Large intestine (tissue), 3 donors: ENCODE measurements around the gene NRF1. TPM values are rescaled to one million over a fixed set of nuclear protein-coding genes. Genes with fewer than 3 reads are reported as not detected.

Experiments used
- DNase-seq, 2 donors: peaks; one replicate each; pipeline versions ENCODE4 v3.0.0 to v3.0.0-alpha.2; 2013
- H3K27ac ChIP-seq: one replicate; pipeline ENCODE4 v1.5.1; 2013; ENCODE audit warnings: low read length
- H3K27me3 ChIP-seq: 2 replicates; pipeline ENCODE4 v1.6.1; 2013; ENCODE audit warnings: low read length; ENCODE audit not compliant: control insufficient read depth, insufficient read depth
- H3K36me3 ChIP-seq: 2 replicates; pipeline ENCODE4 v1.6.1; 2013; ENCODE audit warnings: low read length; ENCODE audit not compliant: control insufficient read depth, insufficient read depth
- H3K4me1 ChIP-seq: one replicate; pipeline ENCODE4 v1.6.1; 2013; ENCODE audit warnings: low read length; ENCODE audit not compliant: control insufficient read depth, insufficient read depth
- H3K4me3 ChIP-seq: one replicate; pipeline ENCODE4 v1.5.1; 2013; ENCODE audit warnings: low read length
- H3K9me3 ChIP-seq: one replicate; pipeline ENCODE4 v1.6.1; 2013; ENCODE audit warnings: mild to moderate bottlenecking, low read depth, low read length, moderate library complexity; ENCODE audit not compliant: control insufficient read depth
- WGBS: methylation state at CpG from one replicate; pipeline ENCODE4 v1.1.5; 2013; ENCODE audit warnings: low lambda C conversion rate; ENCODE audit not compliant: insufficient coverage; 5-methylcytosine and 5-hydroxymethylcytosine counted together
- polyA plus RNA-seq: library from polyadenylated mRNA; unstranded; fragments of 120-200 nt; gene quantifications from one replicate; pipeline ENCODE4 v1.2.1, GENCODE V29; 2013

Gene NRF1
- polyA plus RNA-seq, 1 donor = 17.4 TPM

DNA sequence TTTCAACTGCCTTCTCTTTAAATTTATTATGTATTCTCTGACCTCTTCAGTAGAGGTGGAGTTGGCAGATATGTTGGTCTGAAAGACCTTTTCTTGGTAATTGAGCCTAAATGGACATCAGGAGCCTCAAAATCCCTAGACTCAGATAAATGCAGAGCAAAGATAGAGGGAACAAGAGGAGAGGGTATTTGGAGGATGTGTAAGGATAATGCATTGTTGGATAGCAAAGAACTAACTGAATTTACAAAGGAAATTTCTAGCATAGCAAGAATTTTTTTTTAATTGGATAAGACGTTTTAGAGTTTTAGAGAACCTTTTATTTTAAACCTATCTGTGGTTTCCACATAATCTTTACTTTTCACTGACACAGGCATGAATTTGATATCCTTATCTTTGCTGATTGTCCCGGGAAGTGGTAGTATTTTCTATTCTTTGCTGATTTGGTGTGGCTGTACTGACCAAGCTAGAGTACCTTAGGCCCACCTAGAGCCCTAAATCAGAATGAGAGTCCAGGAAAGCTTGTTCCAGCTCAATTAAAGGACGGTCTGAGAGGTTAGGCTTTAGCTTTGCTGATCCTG lies 91.3 kb downstream of the NRF1 start:
- Histone ChIP-seq H3K27me3 (no peaks in the 10 kb centered on the region), H3K36me3 (peaks cover 12% of the 10 kb centered on the region), H3K27ac (no peak overlapping the region), H3K4me1 (no peaks in the 10 kb centered on the region), H3K9me3 (no peaks in the 10 kb centered on the region), H3K4me3 (no peak overlapping the region)
- no peak for DNase-seq
- WGBS = 88% methylated on average over 1 of the region's 3 CpGs

DNA sequence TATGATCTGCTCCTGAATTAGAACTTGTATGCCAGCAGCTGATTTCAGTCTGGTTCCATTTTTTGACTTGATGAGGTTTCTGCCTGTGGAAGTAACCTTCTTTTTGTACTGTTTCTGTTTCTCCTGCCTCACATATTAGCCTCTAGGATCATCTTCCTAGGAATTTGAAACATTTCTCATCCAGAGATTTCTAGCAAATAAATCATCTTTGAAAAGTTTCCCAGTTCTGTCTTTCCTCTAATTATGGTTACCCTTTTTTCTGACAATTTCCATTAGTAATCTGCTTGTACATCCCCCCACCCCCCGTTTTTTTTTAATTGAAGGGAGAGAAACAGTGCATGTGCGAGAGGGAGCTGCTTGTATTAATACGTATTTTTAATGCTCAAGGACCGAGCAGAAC lies 92.2 kb downstream of the NRF1 start:
- Histone ChIP-seq H3K4me1 (no peaks in the 10 kb centered on the region), H3K4me3 (no peak overlapping the region), H3K27ac (no peak overlapping the region), H3K36me3 (peaks cover 12% of the 10 kb centered on the region), H3K9me3 (no peaks in the 10 kb centered on the region), H3K27me3 (no peaks in the 10 kb centered on the region)
- no peak for DNase-seq
- WGBS = 40% methylated on average over 1 of the region's 4 CpGs

DNA sequence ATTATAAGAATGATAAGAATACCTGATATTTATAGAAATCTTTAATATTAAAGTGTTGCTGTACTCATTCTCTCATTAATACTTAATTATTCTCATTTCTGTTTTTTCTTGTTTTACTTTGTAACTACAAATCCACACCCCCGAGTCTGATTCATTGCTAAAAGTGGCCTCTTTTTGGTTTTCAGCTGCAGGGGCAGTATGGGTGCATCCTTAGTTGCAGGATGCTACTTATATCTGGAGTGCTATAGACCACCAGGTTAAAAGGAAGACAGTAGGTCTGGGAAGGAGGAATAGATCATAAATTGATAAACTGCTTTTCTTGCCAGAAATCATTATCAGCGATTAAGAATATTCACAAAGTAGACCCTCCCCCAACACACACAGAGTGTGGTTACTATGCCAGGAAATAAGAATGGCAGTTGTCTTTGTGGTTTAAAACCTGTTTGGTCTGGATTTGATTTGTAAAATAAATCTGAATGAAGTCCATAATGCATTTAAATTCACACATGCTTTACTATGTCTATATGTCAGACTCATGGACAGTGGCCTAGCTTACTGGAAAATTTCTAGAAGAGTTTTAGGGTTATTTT lies 96.5 kb downstream of the NRF1 start:
- WGBS = 100% methylated on average over 1 of the region's 2 CpGs
- Histone ChIP-seq H3K27me3 (no peaks in the 10 kb centered on the region), H3K4me1 (no peaks in the 10 kb centered on the region), H3K27ac (no peak overlapping the region), H3K9me3 (no peaks in the 10 kb centered on the region), H3K4me3 (no peak overlapping the region), H3K36me3 (peaks cover 37% of the 10 kb centered on the region)
- no peak for DNase-seq

DNA sequence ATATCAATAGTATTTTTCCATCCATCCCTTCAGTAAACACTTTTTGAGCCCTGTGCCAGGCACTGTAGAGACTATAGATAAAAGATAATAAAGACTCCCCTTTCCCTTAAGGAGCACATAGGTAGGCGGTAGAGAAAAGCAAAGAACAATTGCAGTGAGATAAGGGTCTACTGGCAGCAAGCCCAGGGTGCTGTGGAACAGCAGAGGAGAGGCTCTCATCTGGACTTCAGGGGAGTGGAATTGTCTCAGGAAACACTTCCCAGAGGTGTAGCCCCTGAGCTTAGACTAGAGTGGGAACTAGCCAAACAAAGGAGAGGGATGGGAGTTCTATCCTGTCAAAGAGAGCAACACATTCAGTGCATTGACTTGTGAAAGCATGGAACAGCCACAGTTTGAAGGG lies 102.0 kb downstream of the NRF1 start:
- no CpG with 5 or more reads among the region's 1 CpG for WGBS
- H3K27me3 ChIP-seq = no peaks in the 10 kb centered on the region
- peaks cover 63% of the 10 kb centered on the region for H3K36me3 ChIP-seq
- H3K4me3 ChIP-seq = no peak overlapping the region
- peak in 1 of 2 donors; percentile 11 for DNase-seq
- no peaks in the 10 kb centered on the region for H3K4me1 ChIP-seq
- no peak overlapping the region for H3K27ac ChIP-seq
- no peaks in the 10 kb centered on the region for H3K9me3 ChIP-seq

DNA sequence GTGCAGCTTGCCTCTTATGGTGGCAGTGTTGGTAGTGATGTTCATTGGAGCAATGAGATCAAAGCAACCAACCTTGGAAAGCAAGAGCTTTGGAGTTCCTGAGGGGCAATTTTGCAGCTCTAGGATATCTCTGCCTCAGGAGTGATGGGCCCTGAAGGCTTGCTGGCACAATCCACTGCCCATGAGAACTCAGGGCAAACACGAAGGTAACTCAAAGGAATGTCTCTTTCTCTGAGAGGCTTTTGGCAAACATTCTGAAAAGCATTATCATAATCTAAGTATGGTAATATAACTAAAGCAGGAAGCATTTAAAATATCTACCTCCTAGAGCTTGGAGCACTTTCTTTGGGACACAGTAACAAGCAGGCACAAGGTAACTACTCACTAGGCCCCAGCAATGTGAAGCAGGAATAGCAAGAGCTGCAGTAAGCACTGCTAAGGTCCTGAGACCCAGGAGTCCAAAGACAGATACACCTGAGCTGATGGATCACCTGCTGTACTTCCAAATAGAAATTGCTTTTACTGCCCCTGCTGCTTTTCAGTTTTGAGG lies 103.1 kb downstream of the NRF1 start:
- Histone ChIP-seq H3K4me3 (no peak overlapping the region), H3K27ac (no peak overlapping the region), H3K4me1 (peaks cover under 1% of the 10 kb centered on the region), H3K27me3 (no peaks in the 10 kb centered on the region), H3K9me3 (no peaks in the 10 kb centered on the region), H3K36me3 (peaks cover 58% of the 10 kb centered on the region)
- DNase-seq = no peak
- WGBS = no CpG with 5 or more reads among the region's 1 CpG

DNA sequence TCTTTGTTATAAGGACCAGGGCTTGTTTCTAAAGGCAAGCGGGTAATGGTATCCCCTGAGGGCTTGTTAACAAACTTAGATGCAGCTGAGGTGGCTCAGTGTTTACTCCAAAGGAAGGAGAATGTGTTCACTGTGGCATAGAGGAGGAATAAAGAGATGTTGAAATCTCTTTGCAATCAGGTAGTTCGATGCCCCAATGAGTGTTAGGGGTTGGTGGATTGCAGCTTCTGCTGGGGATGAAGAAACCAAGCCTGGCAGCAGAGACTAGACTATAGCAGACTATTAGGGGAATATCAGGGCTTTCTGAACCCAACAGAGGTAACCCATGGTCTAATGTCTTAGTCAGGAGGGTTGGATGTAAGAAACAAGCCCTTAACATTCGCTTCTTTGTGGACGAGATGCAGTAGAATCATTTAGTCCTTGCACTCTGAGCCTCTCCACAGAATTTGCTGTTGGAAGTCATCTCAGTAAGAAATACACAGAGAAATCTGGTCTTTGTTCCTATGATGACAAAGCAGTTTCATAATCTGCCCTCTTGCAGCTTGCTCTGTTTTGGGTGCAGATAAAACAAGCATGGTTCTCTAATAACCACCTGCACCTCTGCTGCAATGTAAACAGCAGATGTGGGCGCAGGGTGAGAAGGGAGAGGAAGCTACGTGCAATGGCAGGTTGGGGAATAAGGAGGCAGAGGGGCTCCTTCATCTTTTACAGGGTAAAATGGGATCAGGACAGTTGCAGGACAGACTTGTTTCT lies 108.6 kb downstream of the NRF1 start:
- no CpG with 5 or more reads among the region's 6 CpGs for WGBS
- peaks cover 7% of the 10 kb centered on the region for H3K4me1 ChIP-seq
- no peaks in the 10 kb centered on the region for H3K27me3 ChIP-seq
- no peaks in the 10 kb centered on the region for H3K9me3 ChIP-seq
- no peak overlapping the region for H3K4me3 ChIP-seq
- peak overlapping the region; percentile 53 for H3K27ac ChIP-seq
- peaks cover 25% of the 10 kb centered on the region for H3K36me3 ChIP-seq
- DNase-seq = peak; percentile 44 to 76

DNA sequence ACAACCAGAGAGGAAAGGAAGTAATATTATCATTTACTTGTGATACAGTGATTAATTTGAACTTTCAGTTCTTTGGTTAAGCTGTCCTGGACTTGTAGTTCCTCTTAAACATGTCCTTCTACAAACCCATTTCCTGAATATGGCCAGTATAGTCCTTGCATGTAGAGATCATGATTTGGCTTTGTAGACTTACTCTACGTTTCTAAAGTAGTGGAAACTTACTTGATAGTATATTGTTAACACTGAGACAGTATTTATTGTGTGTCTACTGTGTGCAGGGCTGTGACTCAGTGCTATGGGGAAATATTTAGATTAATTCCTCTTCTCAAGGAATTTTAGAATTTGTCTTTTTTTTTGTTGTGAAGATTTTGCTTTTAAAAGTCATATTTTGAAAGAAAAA lies 109.5 kb downstream of the NRF1 start:
- WGBS = no CpG with 5 or more reads among the region's 1 CpG
- no peak for DNase-seq
- Histone ChIP-seq H3K27me3 (no peaks in the 10 kb centered on the region), H3K4me3 (no peak overlapping the region), H3K4me1 (peaks cover 7% of the 10 kb centered on the region), H3K9me3 (no peaks in the 10 kb centered on the region), H3K27ac (no peak overlapping the region), H3K36me3 (peaks cover 29% of the 10 kb centered on the region)

DNA sequence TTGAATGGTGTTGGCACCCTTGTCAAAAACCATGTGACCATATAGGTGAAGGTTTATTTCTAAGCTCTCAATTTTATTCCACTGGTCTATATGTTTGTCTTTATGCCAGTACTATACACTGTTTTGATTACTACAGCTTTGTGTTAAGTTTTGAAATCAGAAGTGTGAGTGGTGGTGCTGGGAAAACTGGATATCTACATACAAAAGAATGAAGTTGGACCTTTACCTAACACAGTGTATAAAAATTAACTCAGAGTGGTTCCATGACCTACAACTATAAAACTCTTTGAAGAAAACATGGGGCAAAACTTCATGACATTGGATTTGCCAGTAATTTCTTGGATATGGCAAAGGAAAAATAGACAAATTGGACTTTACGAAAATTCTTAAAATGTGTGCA lies 112.2 kb downstream of the NRF1 start:
- Histone ChIP-seq H3K27me3 (no peaks in the 10 kb centered on the region), H3K27ac (peak overlapping the region; percentile 56), H3K4me3 (no peak overlapping the region), H3K9me3 (no peaks in the 10 kb centered on the region), H3K36me3 (peaks cover 29% of the 10 kb centered on the region), H3K4me1 (peaks cover 8% of the 10 kb centered on the region)
- DNase-seq = peak; percentile 32 to 59
- WGBS = no CpG with 5 or more reads among the region's 1 CpG

DNA sequence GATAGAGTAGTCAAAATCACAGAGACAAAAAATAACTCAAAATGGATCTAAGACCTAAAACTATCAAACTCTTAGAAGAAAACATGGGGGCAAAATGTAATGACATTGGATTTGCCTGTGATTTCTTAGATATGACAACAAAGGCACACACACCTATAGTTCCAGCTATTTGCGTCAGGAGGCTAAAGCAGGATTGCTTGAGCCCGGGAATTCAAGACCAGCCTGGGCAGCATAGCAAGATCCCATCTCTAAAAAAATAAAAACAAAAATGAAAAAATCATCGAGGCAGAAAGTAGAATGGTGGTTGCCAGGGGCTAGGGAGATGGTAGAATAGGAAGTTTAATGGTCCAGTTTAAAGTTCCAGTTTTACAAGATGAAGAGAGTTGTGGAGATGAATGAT lies 113.3 kb downstream of the NRF1 start:
- no peaks in the 10 kb centered on the region for H3K9me3 ChIP-seq
- no peaks in the 10 kb centered on the region for H3K27me3 ChIP-seq
- WGBS = 100% methylated on average over 1 of the region's 3 CpGs
- peaks cover 7% of the 10 kb centered on the region for H3K4me1 ChIP-seq
- peaks cover 33% of the 10 kb centered on the region for H3K36me3 ChIP-seq
- DNase-seq = no peak
- H3K4me3 ChIP-seq = no peak overlapping the region
- H3K27ac ChIP-seq = no peak overlapping the region

DNA sequence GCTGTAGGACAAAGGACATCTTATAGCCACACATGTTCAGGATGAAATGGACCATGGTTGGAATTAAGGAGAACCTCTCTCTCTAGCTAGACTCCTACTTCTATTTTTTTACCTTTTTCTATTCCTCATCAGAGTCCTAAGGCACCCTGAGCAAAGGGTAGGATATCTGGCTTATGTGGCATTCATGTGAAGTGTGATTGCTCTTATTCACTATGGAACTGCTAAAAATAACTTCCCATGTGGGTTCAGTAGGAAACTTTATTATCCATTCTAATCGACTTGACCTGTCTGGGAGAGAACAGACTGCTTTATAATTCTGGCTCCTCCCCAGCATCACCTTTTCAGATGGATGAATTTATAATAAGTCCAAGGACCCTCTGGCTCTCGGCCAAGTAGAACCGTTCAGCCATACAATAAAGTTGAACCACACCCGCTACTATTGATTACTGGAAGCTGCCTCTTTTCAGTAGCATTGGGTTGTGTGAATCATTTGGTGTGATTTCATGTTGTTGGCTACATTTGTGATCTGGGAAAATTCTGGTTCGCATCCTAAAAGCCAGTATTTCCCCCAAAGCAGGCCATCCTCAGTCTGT lies 117.5 kb downstream of the NRF1 start:
- Histone ChIP-seq H3K4me1 (peaks cover 3% of the 10 kb centered on the region), H3K27ac (no peak overlapping the region), H3K4me3 (no peak overlapping the region), H3K9me3 (no peaks in the 10 kb centered on the region), H3K27me3 (no peaks in the 10 kb centered on the region), H3K36me3 (peaks cover 50% of the 10 kb centered on the region)
- peak in 1 of 2 donors; percentile 41 for DNase-seq
- WGBS = 80% methylated on average over 1 of the region's 5 CpGs
